K562 (cell line): Measurements from ENCODE around the gene ENTR1. TPM values are rescaled to one million over a fixed set of nuclear protein-coding genes. Genes with fewer than 3 reads are reported as not detected.

Experiments
- ATAC-seq: fragments of 200-7000 bp; cut with Tn5 transposase; 3 replicates; pipeline ENCODE4 v1.9.1; 2020; ENCODE audit warnings: moderate library complexity
- BruUV-seq: library from RNA; stranded (reverse); fragments of 400-500 nt; replicated peaks from 2 replicates; lab custom pipeline; 2021; lab: Mats Ljungman, UMichigan
- CTCF ChIA-PET: fragments of 300-600 bp; formaldehyde crosslinking; extraction: SDS; loops from one replicate; lab custom pipeline; 2021; ENCODE audit warnings: low intra/inter-chr PET ratio; lab: Yijun Ruan, JAX
- POLR2A ChIA-PET: fragments of 300-600, 350-650 bp; sonication (Branson Sonifier 250); formaldehyde crosslinking; extraction: SDS; loops from one replicate; lab custom pipeline; 2021; ENCODE audit warnings: antibody characterized with exemption, inconsistent platforms; lab: Yijun Ruan, JAX
- DNase-seq, 4 experiments: peaks; one replicate each; pipeline versions ENCODE4 v3.0.0 to v3.0.0-alpha.2; 2011 to 2018; ENCODE audit warnings: low spot score in 3 of 4, mixed read lengths in 3 of 4; ENCODE audit errors: extremely low read depth in 1 of 4
- FAIRE-seq: peaks from 2 replicates; lab custom pipeline; 2011; peaks lifted over from hg19 to GRCh38; lab: Jason Lieb, UNC
- H2AFZ ChIP-seq: 2 replicates; pipeline ENCODE4 v1.6.0; 2011; ENCODE audit warnings: low read depth, low read length, control low read depth, inconsistent platforms
- H3K27ac ChIP-seq: fragments of 200-600 bp; 3 replicates; pipeline ENCODE4 v1.8.0; 2011; ENCODE audit warnings: low read depth, mild to moderate bottlenecking, control low read depth, inconsistent platforms, low read length, moderate library complexity, mixed read lengths; ENCODE audit errors: extremely low read depth
- H3K27me3 ChIP-seq, 2 experiments: fragments of 300-600 bp in 1 of 2; 2 replicates in 1 of 2; 3 replicates in 1 of 2; pipeline versions ENCODE4 v1.6.0 to v1.8.0; 2011; ENCODE audit warnings: inconsistent platforms in 2 of 2, low read length in 2 of 2, mild to moderate bottlenecking in 1 of 2, mixed read lengths in 1 of 2, moderate library complexity in 1 of 2; ENCODE audit not compliant: control insufficient read depth in 2 of 2, insufficient read depth in 2 of 2
- H3K36me3 ChIP-seq: fragments of 300-600 bp; 3 replicates; pipeline ENCODE4 v1.8.0; 2011; ENCODE audit warnings: mild to moderate bottlenecking, low read length, inconsistent platforms; ENCODE audit not compliant: control insufficient read depth, insufficient read depth
- H3K4me1 ChIP-seq, 2 experiments: fragments of 200-600 bp in 1 of 2; replicated peaks in 1 of 2; 2 replicates in 1 of 2; 3 replicates in 1 of 2; pipeline versions ENCODE4 v1.5.1 to v1.8.0; 2011; ENCODE audit warnings: inconsistent platforms in 2 of 2, low read length in 2 of 2, mild to moderate bottlenecking in 1 of 2, mixed read lengths in 1 of 2, moderate library complexity in 1 of 2; ENCODE audit not compliant: control insufficient read depth in 2 of 2, insufficient read depth in 2 of 2
- H3K4me2 ChIP-seq: 2 replicates; pipeline ENCODE4 v1.6.1; 2011; ENCODE audit warnings: low read length, control low read depth, inconsistent platforms, mixed read lengths; ENCODE audit not compliant: insufficient read depth
- H3K4me3 ChIP-seq: fragments of 200-600 bp; sonication (generic), shearing (Covaris generic); 2 replicates; pipeline ENCODE4 v1.5.1; 2016; ENCODE audit warnings: control low read depth, inconsistent platforms
- H3K79me2 ChIP-seq: fragments of 200-600 bp; 3 replicates; pipeline ENCODE4 v1.8.0; 2011; ENCODE audit warnings: low read length, inconsistent platforms; ENCODE audit not compliant: control insufficient read depth, insufficient read depth
- H3K9ac ChIP-seq, 2 experiments: 2 replicates each; pipeline versions ENCODE4 v1.6.0 to v1.6.1; 2011; ENCODE audit warnings: low read depth in 2 of 2, low read length in 2 of 2, control low read depth in 1 of 2, inconsistent platforms in 1 of 2, mild to moderate bottlenecking in 1 of 2, mixed read lengths in 1 of 2; ENCODE audit not compliant: insufficient read depth in 1 of 2
- H3K9me1 ChIP-seq: one replicate; pipeline ENCODE4 v1.6.0; 2011; ENCODE audit warnings: inconsistent platforms, mild to moderate bottlenecking, low read length, moderate library complexity; ENCODE audit not compliant: control insufficient read depth, insufficient read depth
- H3K9me3 ChIP-seq: replicated peaks from 2 replicates; pipeline ENCODE4 v1.5.1; 2011; ENCODE audit warnings: low read depth, low read length, inconsistent platforms; ENCODE audit not compliant: control insufficient read depth, insufficient read depth
- H4K20me1 ChIP-seq: replicated peaks from 2 replicates; pipeline ENCODE4 v1.6.1; 2011; ENCODE audit warnings: low read length, inconsistent platforms, mixed read lengths; ENCODE audit not compliant: control insufficient read depth, insufficient read depth
- NFIC ChIP-seq: fragments of 450-650 bp; IDR thresholded peaks from 2 replicates; pipeline ENCODE4 v1.6.1; 2017; ENCODE audit warnings: mild to moderate bottlenecking, inconsistent platforms
- WGBS: fragments of 100-300 bp; shearing (Covaris generic); methylation state at CpG from one replicate; pipeline ENCODE4 v1.1.6; 2016; ENCODE audit warnings: low coverage, mixed read lengths; ENCODE audit not compliant: insufficient coverage; ENCODE audit errors: missing lambda C conversion rate; 5-methylcytosine and 5-hydroxymethylcytosine counted together
- in situ Hi-C: fragments of 300-500 bp; cut with MboI; formaldehyde crosslinking; loops from 4 replicates; pipeline ENCODE4 v1.15.0; 2018; ENCODE audit warnings: inconsistent platforms, mixed read lengths
- intact Hi-C: fragments of 100-400 bp; cut with micrococcal nuclease; formaldehyde crosslinking; loops from 2 replicates; pipeline ENCODE4 v1.14.2; 2022
- polyA plus RNA-seq, 8 experiments: library from polyadenylated mRNA; depleted of rRNA in 4 of 8; stranded (reverse) in 5 of 8; unstranded in 3 of 8; fragments of >200 nt; fragmentation: Nextera tagmentation in 2 of 8; fragmentation: Illumina TruSeq in 1 of 8; extraction: Ambion mirVana in 2 of 8; extraction: Trizol in 1 of 8; gene quantifications; 2 replicates each; pipeline versions ENCODE4 v1.2.1 to v1.2.3, GENCODE V29; 2011 to 2014; ENCODE audit warnings: inconsistent platforms in 1 of 8, missing spikeins in 1 of 8
- total RNA-seq, 7 experiments: library from RNA; depleted of rRNA in 6 of 7; stranded (reverse); fragments of >200 nt in 6 of 7; fragmentation: Illumina TruSeq in 2 of 7; extraction: Trizol in 2 of 7; gene quantifications; 2 replicates each; pipeline versions ENCODE4 v1.2.1 to v1.2.3, GENCODE V29; 2011 to 2021; ENCODE audit warnings: low replicate concordance in 1 of 7
- TF ChIP-seq, protein P1 (sequence below): fragments of 450-650 bp; IDR thresholded peaks from 2 replicates; pipeline ENCODE4 v1.6.1; 2018; ENCODE audit not compliant: partially characterized antibody

Gene ENTR1
- total and polyA plus RNA-seq, 9 of the 15 experiments (the other 6 are each of a cell fraction or from before 2014, with no cell fraction given), result 6.7 to 106 (median 72.6) TPM

DNA sequence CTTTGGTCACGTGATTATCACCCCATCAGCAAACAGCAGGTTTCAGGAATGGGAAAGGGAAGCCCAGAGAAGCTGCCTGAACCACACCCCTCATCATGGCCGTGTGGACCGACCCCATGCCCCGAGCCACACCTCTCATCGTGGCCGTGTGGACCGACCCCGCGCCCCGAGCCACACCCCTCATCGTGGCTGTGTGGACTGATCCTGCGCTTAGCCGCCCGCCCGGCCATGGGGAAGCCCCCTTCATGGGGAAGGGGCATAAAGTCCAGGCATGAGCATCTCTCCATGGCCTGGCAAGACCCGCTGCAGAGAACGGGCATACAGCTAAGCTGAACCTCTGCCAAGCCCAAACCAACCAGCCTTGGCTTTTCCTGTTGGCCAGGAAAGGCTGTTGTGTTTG lies 16.9 kb downstream of the ENTR1 start:
- peaks cover 9% of the 10 kb centered on the region for H3K79me2 ChIP-seq
- no peak overlapping the region for H3K4me3 ChIP-seq
- BruUV-seq, result no TSS peak
- DNase-seq, result peak in 1 of 4 experiments; percentile 33
- H3K4me1 ChIP-seq, result peaks cover 2 to 22% of the 10 kb centered on the region in 2 experiments; a peak in 4 of 5 replicates
- intact Hi-C loops, result no loop called here
- POLR2A ChIA-PET, result interaction anchor here (1.0 to 3.3 kb wide), 2 partner anchors 10 to 16 kb away, joined by 5 to 8 read pairs; partner anchors contain the start of genes ENTR1 and PMPCA
- peaks cover 94% of the 10 kb centered on the region for H3K36me3 ChIP-seq
- CTCF ChIA-PET, result no interaction called here
- FAIRE-seq, result no peak
- H3K4me2 ChIP-seq, result no peak overlapping the region
- ATAC-seq, result no peak
- H3K9me3 ChIP-seq, result no peaks in the 10 kb centered on the region
- no peaks in the 10 kb centered on the region for H3K27me3 ChIP-seq
- no peaks in the 10 kb centered on the region; the same call in 1 of the 2 replicates for H4K20me1 ChIP-seq
- no peak overlapping the region for H3K9ac ChIP-seq
- H2AFZ ChIP-seq, result no peak overlapping the region
- TF ChIP-seq, protein P1, sequence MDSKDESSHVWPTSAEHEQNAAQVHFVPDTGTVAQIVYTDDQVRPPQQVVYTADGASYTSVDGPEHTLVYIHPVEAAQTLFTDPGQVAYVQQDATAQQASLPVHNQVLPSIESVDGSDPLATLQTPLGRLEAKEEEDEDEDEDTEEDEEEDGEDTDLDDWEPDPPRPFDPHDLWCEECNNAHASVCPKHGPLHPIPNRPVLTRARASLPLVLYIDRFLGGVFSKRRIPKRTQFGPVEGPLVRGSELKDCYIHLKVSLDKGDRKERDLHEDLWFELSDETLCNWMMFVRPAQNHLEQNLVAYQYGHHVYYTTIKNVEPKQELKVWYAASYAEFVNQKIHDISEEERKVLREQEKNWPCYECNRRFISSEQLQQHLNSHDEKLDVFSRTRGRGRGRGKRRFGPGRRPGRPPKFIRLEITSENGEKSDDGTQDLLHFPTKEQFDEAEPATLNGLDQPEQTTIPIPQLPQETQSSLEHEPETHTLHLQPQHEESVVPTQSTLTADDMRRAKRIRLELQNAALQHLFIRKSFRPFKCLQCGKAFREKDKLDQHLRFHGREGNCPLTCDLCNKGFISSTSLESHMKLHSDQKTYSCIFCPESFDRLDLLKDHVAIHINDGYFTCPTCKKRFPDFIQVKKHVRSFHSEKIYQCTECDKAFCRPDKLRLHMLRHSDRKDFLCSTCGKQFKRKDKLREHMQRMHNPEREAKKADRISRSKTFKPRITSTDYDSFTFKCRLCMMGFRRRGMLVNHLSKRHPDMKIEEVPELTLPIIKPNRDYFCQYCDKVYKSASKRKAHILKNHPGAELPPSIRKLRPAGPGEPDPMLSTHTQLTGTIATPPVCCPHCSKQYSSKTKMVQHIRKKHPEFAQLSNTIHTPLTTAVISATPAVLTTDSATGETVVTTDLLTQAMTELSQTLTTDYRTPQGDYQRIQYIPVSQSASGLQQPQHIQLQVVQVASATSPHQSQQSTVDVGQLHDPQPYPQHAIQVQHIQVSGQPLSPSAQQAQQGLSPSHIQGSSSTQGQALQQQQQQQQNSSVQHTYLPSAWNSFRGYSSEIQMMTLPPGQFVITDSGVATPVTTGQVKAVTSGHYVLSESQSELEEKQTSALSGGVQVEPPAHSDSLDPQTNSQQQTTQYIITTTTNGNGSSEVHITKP, result peak; percentile 21
- no peak for TF ChIP-seq NFIC
- 85% methylated on average over 13 of the region's 17 CpGs for WGBS
- no peaks in the 10 kb centered on the region for H3K9me1 ChIP-seq
- in situ Hi-C loops, result no loop called here
- H3K27ac ChIP-seq, result no peak overlapping the region
